Vagina (tissue), 2 donors: ENCODE results near the gene TIGD2. TPM values are rescaled to one million over a fixed set of nuclear protein-coding genes. Genes with fewer than 3 reads are reported as not detected.
"Not testable (repeated sequence)": the region's sequence is repeated elsewhere in the genome, so short reads cannot be mapped to it uniquely, and the experiment has no call there.

Experiments
- DNase-seq, 2 donors: peaks; one replicate each; pipeline ENCODE4 v3.0.0-alpha.2; 2017; ENCODE audit errors: extremely low spot score in 2 of 2
- H3K27ac ChIP-seq: fragments of 200-600 bp; sonication (generic); one replicate; pipeline ENCODE4 v1.5.1; 2019
- H3K27me3 ChIP-seq: fragments of 200-600 bp; sonication (generic); one replicate; pipeline ENCODE4 v1.5.1; 2019
- H3K36me3 ChIP-seq, 2 donors: fragments of 200-600 bp; sonication (generic); one replicate each; pipeline ENCODE4 v1.5.1; 2017 to 2019
- H3K4me1 ChIP-seq: fragments of 200-600 bp; sonication (generic); one replicate; pipeline ENCODE4 v1.5.1; 2019
- H3K4me3 ChIP-seq, 2 donors: fragments of 200-600 bp; sonication (generic); 1 replicate in 1 of 2; 2 replicates in 1 of 2; pipeline ENCODE4 v1.5.1; 2016 to 2019
- H3K9me3 ChIP-seq: fragments of 200-600 bp; sonication (generic); one replicate; pipeline ENCODE4 v1.5.1; 2019
- CTCF ChIP-seq, 3 experiments: fragments of 450-650 bp in 2 of 3; fragments of 200-600 bp in 1 of 3; sonication (generic) in 1 of 3; IDR thresholded peaks; one replicate each; pipeline ENCODE4 v1.5.1; 2017 to 2019; ENCODE audit warnings: antibody characterized with exemption in 3 of 3, mild to moderate bottlenecking in 2 of 3, moderate library complexity in 2 of 3
- POLR2A ChIP-seq, 2 donors: fragments of 450-650 bp; IDR thresholded peaks; one replicate each; pipeline ENCODE4 v1.6.1; 2017; ENCODE audit warnings: antibody characterized with exemption in 2 of 2, mild to moderate bottlenecking in 2 of 2, moderate library complexity in 2 of 2
- POLR2AphosphoS5 ChIP-seq, 2 donors: sonication (generic); formaldehyde crosslinking; IDR thresholded peaks; one replicate each; pipeline ENCODE4 v1.9.0; 2017; ENCODE audit warnings: antibody characterized with exemption in 2 of 2, mild to moderate bottlenecking in 2 of 2, low read depth in 1 of 2; ENCODE audit not compliant: insufficient read depth in 1 of 2
- intact Hi-C: fragments of 100-400 bp; cut with DNase I; formaldehyde crosslinking; loops from one replicate; pipeline ENCODE4 v1.15.1; 2023
- total RNA-seq: library from RNA; depleted of rRNA; stranded (reverse); fragments of >200 nt; gene quantifications from one replicate; pipeline ENCODE4 v1.2.3, GENCODE V29; 2016

TIGD2 gene
- total RNA-seq, 1 donor from 2014 or later, result 4.4 TPM

GRCh38 chr4:89137695-89138094, 26.4 kb downstream of the TIGD2 start:
- Histone ChIP-seq H3K9me3 (no peaks in the 10 kb centered on the region), H3K27me3 (no peaks in the 10 kb centered on the region), H3K4me3 (no peak overlapping the region), H3K4me1 (no peaks in the 10 kb centered on the region), H3K27ac (no peak overlapping the region), H3K36me3 (no peaks in the 10 kb centered on the region)
- no peak for DNase-seq
- intact Hi-C loops, result no loop called here
- TF ChIP-seq POLR2AphosphoS5 (IDR thresholded peaks at IDR 0.05; ENCODE audit: insufficient read depth in 1 of 2, low read depth in 1 of 2) (no peak), CTCF (IDR thresholded peaks at IDR 0.05) (no peak), POLR2A (IDR thresholded peaks at IDR 0.05) (no peak)

DNA sequence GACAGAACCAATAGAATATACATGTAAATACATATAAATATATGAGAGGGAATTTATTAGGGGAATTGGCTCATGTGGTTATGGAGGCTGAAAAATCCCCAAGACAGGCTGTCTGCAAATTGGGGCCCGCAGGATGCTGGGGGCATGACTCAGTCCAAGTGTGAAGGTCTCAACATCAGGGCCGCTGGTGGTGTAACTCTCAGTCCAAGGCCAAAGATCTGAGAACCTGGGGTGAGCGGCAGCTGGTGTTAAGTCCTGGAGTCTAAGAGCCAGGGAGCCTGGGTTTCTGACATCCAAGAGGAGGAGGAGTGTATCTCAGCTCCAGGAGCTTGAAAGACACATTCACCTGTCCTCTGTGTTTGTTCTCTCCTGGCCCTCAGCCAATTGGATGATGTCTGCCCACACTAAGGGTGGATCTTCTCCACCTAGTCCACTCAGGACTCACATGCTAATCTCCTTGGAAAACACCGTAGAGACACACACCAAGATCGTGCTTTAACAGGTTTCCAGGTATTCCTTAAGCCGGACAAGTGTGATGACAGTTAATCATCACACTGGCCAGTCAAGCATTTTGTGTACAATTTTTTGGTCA, 28.9 kb downstream of the TIGD2 start:
- TF ChIP-seq POLR2AphosphoS5 (IDR thresholded peaks at IDR 0.05; ENCODE audit: insufficient read depth in 1 of 2, low read depth in 1 of 2) (no peak), CTCF (IDR thresholded peaks at IDR 0.05) (no peak), POLR2A (IDR thresholded peaks at IDR 0.05) (no peak)
- DNase-seq, result no peak
- Histone ChIP-seq H3K4me3 (no peak overlapping the region), H3K27me3 (no peaks in the 10 kb centered on the region), H3K27ac (no peak overlapping the region), H3K9me3 (no peaks in the 10 kb centered on the region), H3K4me1 (no peaks in the 10 kb centered on the region), H3K36me3 (no peaks in the 10 kb centered on the region)
- intact Hi-C loops, result no loop called here

DNA sequence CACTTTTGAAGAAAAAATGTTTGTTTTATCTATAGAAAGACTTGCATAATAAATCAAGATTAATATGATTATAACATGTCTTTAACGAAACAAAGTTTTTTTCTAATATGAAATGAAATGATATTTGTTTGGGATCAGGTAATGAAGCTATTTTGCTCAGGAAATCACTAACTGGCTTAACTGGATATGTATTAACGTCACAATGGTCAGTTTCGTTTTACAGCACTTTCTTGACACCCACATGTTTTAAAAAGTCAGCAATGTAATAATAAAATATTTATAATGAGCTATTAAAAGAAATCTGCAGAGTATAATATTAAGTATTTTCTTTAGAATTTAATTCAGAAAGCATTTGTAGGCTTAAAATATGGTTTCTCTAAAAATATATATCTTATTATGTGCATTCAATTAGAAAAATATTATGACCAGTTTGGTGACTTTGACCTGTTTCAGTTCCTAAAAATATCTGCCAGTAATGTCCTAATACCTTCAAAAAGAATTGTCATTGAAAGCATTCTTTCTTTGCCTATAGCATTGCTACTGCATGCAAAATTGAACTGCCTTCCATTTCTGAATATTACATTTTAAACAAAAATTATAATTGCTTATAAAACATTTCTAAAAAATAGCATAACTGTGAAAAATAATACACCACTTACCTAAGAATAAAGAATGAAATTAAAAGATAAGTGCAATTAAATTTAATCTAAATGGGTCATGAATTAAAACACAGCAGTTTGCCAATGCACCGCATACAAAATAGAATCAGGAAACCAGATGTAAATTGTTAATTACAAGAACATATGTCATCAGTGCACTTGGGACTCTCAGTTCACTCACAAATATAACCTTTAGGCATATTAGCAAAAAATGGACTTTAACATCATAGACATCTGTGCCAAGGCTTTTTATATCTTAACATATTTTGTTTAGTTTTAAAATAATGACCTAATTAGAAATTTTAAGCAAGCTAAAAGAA, 31.6 kb downstream of the TIGD2 start:
- no peaks in the 10 kb centered on the region for H3K36me3 ChIP-seq
- no peak for TF ChIP-seq CTCF (IDR thresholded peaks at IDR 0.05)
- TF ChIP-seq POLR2AphosphoS5 (IDR thresholded peaks at IDR 0.05; ENCODE audit: insufficient read depth in 1 of 2, low read depth in 1 of 2), result no peak
- no peak for TF ChIP-seq POLR2A (IDR thresholded peaks at IDR 0.05)
- DNase-seq, result no peak
- no peaks in the 10 kb centered on the region for H3K4me1 ChIP-seq
- no peaks in the 10 kb centered on the region for H3K27me3 ChIP-seq
- H3K4me3 ChIP-seq, result no peak overlapping the region
- no peak overlapping the region for H3K27ac ChIP-seq
- no peaks in the 10 kb centered on the region for H3K9me3 ChIP-seq
- intact Hi-C loops, result no loop called here

- H3K27ac ChIP-seq, H3K4me3 ChIP-seq, H3K9me3 ChIP-seq, DNase-seq, H3K36me3 ChIP-seq, intact Hi-C loops, H3K27me3 ChIP-seq, H3K4me1 ChIP-seq: not testable (repeated sequence)
Measured at GRCh38 chr4:89144652-89145051, 33.3 kb downstream of the TIGD2 start.

- no peaks in the 10 kb centered on the region for H3K4me1 ChIP-seq
- no peak for TF ChIP-seq CTCF (IDR thresholded peaks at IDR 0.05)
- H3K9me3 ChIP-seq, result no peaks in the 10 kb centered on the region
- DNase-seq, result no peak
- H3K27ac ChIP-seq, result no peak overlapping the region
- H3K36me3 ChIP-seq, result no peaks in the 10 kb centered on the region
- no peaks in the 10 kb centered on the region for H3K27me3 ChIP-seq
- H3K4me3 ChIP-seq, result no peak overlapping the region
- intact Hi-C loops, result no loop called here
Measured at GRCh38 chr4:89146196-89146595, 34.9 kb downstream of the TIGD2 start.
